HepG2 (cell line): Measurements from ENCODE around the gene GPS2.

Experiments
- BHLHE40 ChIP-seq: IDR thresholded peaks from 2 replicates; pipeline ENCODE4 v1.6.1; 2011; ENCODE audit warnings: low read length, improper control_type of control experiment
- CEBPB ChIP-seq: IDR thresholded peaks from 2 replicates; pipeline ENCODE4 v1.6.1; 2011; ENCODE audit warnings: low read depth, low read length, improper control_type of control experiment, borderline replicate concordance
- KLF15 ChIP-seq: sonication (generic); formaldehyde crosslinking; IDR thresholded peaks from 2 replicates; pipeline ENCODE4 v1.8.1; 2023; ENCODE audit warnings: borderline replicate concordance, mild to moderate bottlenecking, inconsistent platforms, missing genetic modification reagents, mixed read lengths
- MAFG ChIP-seq: sonication (generic); formaldehyde crosslinking; IDR thresholded peaks from 2 replicates; pipeline ENCODE4 v1.5.1; 2020; ENCODE audit warnings: mild to moderate bottlenecking, missing genetic modification reagents
- PAX8 ChIP-seq: sonication (generic); formaldehyde crosslinking; IDR thresholded peaks from 2 replicates; pipeline ENCODE4 v1.8.0; 2022; ENCODE audit warnings: mild to moderate bottlenecking, missing genetic modification reagents, borderline replicate concordance
- ZNF672 ChIP-seq: sonication (generic); formaldehyde crosslinking; IDR thresholded peaks from 2 replicates; pipeline ENCODE4 v1.8.1; 2022; ENCODE audit warnings: missing genetic modification reagents
- TF ChIP-seq, protein P1 (sequence below), 2 experiments: sonication (generic) in 1 of 2; formaldehyde crosslinking in 1 of 2; IDR thresholded peaks; 2 replicates each; pipeline versions ENCODE4 v1.4.0 to v1.6.1; 2018 to 2020; ENCODE audit warnings: missing genetic modification reagents in 2 of 2, borderline replicate concordance in 1 of 2, low read depth in 1 of 2, mild to moderate bottlenecking in 1 of 2, missing biosample characterization in 1 of 2
- TF ChIP-seq, protein P2 (sequence below): IDR thresholded peaks from 2 replicates; pipeline ENCODE4 v1.6.1; 2016; ENCODE audit warnings: missing compliant biosample characterization, missing genetic modification reagents, borderline replicate concordance

DNA sequence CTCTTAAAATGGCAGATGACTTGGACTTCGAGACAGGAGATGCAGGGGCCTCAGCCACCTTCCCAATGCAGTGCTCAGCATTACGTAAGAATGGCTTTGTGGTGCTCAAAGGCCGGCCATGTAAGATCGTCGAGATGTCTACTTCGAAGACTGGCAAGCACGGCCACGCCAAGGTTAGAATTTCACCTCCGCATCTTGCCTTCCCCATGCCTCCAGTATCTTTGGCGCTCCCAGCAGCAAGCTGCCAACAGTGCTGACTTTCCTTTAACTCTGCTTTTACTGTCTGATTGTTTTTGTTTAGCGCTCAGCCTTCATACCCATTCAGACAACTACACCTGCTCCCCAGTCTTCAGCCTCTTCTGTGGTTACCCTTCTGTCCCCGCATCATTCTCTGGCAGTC lies 5.5 kb downstream of the GPS2 start:
- TF ChIP-seq, protein P1, sequence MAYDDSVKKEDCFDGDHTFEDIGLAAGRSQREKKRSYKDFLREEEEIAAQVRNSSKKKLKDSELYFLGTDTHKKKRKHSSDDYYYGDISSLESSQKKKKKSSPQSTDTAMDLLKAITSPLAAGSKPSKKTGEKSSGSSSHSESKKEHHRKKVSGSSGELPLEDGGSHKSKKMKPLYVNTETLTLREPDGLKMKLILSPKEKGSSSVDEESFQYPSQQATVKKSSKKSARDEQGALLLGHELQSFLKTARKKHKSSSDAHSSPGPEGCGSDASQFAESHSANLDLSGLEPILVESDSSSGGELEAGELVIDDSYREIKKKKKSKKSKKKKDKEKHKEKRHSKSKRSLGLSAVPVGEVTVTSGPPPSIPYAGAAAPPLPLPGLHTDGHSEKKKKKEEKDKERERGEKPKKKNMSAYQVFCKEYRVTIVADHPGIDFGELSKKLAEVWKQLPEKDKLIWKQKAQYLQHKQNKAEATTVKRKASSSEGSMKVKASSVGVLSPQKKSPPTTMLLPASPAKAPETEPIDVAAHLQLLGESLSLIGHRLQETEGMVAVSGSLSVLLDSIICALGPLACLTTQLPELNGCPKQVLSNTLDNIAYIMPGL (CRISPR knock-in tag; IDR thresholded peaks at IDR 0.05; ENCODE audit: borderline replicate concordance in 1 of 2, low read depth in 1 of 2): no peak
- TF ChIP-seq, protein P2, sequence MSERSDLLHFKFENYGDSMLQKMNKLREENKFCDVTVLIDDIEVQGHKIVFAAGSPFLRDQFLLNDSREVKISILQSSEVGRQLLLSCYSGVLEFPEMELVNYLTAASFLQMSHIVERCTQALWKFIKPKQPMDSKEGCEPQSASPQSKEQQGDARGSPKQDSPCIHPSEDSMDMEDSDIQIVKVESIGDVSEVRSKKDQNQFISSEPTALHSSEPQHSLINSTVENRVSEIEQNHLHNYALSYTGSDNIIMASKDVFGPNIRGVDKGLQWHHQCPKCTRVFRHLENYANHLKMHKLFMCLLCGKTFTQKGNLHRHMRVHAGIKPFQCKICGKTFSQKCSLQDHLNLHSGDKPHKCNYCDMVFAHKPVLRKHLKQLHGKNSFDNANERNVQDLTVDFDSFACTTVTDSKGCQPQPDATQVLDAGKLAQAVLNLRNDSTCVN: no peak
- no peak for TF ChIP-seq KLF15 (CRISPR knock-in tag)
- no peak for TF ChIP-seq ZNF672 (CRISPR knock-in tag)
- TF ChIP-seq PAX8: no peak
- no peak for TF ChIP-seq BHLHE40
- no peak for TF ChIP-seq CEBPB
- no peak for TF ChIP-seq MAFG (CRISPR knock-in tag)
